HG02981 (cell line): Measurements from ENCODE around the gene OR2G3.

Experiments
- ATAC-seq: cut with Tn5 transposase; IDR thresholded peaks from one replicate; pipeline ENCODE4 v1.9.1; 2021; ENCODE audit warnings: mild to moderate bottlenecking, moderate library complexity; ENCODE audit not compliant: unreplicated experiment

OR2G3 gene

GRCh38 chr1:247605286-247605685, at the start of gene OR2G3:
TSS of gene OR2G3 (plus strand) at chr1:247605586. CDS start at chr1:247605586, 0 bp downstream.
- no peak for ATAC-seq

- no peak for ATAC-seq
Measured at GRCh38 chr1:247557926-247558674, 47.3 kb upstream of the OR2G3 start.

GRCh38 chr1:247561711-247562110, 43.7 kb upstream of the OR2G3 start:
- ATAC-seq = no peak

GRCh38 chr1:247562198-247562597, 43.2 kb upstream of the OR2G3 start:
- ATAC-seq = no peak

- ATAC-seq = no peak
Measured at GRCh38 chr1:247574236-247574635, 31.1 kb upstream of the OR2G3 start.

GRCh38 chr1:247574664-247575063, 30.7 kb upstream of the OR2G3 start:
- ATAC-seq = no peak

GRCh38 chr1:247576514-247576913, 28.9 kb upstream of the OR2G3 start:
- ATAC-seq = no peak

- no peak for ATAC-seq
Measured at GRCh38 chr1:247578946-247579460, 26.4 kb upstream of the OR2G3 start.

GRCh38 chr1:247588060-247588459, 17.3 kb upstream of the OR2G3 start, which contains the start of gene OR2G2:
TSS of gene OR2G2 (plus strand) at chr1:247588360. CDS start at chr1:247588360, 0 bp downstream.
- no peak for ATAC-seq

- no peak for ATAC-seq
Measured at GRCh38 chr1:247613405-247613804, 8.0 kb downstream of the OR2G3 start.

- no peak for ATAC-seq
Measured at GRCh38 chr1:247614625-247615024, 9.2 kb downstream of the OR2G3 start.

GRCh38 chr1:247627951-247628350, 22.6 kb downstream of the OR2G3 start:
- no peak for ATAC-seq

GRCh38 chr1:247638011-247638410, 32.6 kb downstream of the OR2G3 start:
- ATAC-seq = no peak

- no peak for ATAC-seq
Measured at GRCh38 chr1:247638781-247639180, 33.4 kb downstream of the OR2G3 start.

GRCh38 chr1:247639381-247639981, 34.1 kb downstream of the OR2G3 start:
- ATAC-seq = no peak

- ATAC-seq = no peak
Measured at GRCh38 chr1:247642742-247643141, 37.4 kb downstream of the OR2G3 start.

- ATAC-seq = no peak
Measured at GRCh38 chr1:247646867-247647266, 41.5 kb downstream of the OR2G3 start.

- no peak for ATAC-seq
Measured at GRCh38 chr1:247647864-247648263, 42.5 kb downstream of the OR2G3 start.

GRCh38 chr1:247653040-247653439, 47.7 kb downstream of the OR2G3 start:
- no peak for ATAC-seq
